Smooth muscle cell (in vitro differentiated cells): ENCODE measurements around the gene TPCN1. TPM values are rescaled to one million over a fixed set of nuclear protein-coding genes. Genes with fewer than 3 reads are reported as not detected.
A peak's percentile ranks its signal among the peaks of the same experiment; 100 is the strongest.

Experiments used
- DNase-seq: peaks from one replicate; lab custom pipeline; 2025; ENCODE audit not compliant: unreplicated experiment; lab: John Stamatoyannopoulos, UW
- H2AFZ ChIP-seq: fragments of 200-600 bp; sonication (generic); 2 replicates; pipeline ENCODE4 v1.6.0; 2016; ENCODE audit warnings: antibody characterized with exemption, low read depth, mild to moderate bottlenecking
- H3F3A ChIP-seq: fragments of 200-600 bp; sonication (generic); 2 replicates; pipeline ENCODE4 v1.6.0; 2017; ENCODE audit warnings: antibody characterized with exemption, low read depth
- H3K27ac ChIP-seq: fragments of 200-600 bp; sonication (generic); 2 replicates; pipeline ENCODE4 v1.5.1; 2016; ENCODE audit warnings: low read depth, mild to moderate bottlenecking
- H3K27me3 ChIP-seq: fragments of 200-600 bp; sonication (generic); 2 replicates; pipeline ENCODE4 v1.6.1; 2016; ENCODE audit warnings: low read depth, mild to moderate bottlenecking
- H3K36me3 ChIP-seq: fragments of 200-600 bp; sonication (generic); 2 replicates; pipeline ENCODE4 v1.5.1; 2016; ENCODE audit warnings: low read depth
- H3K4me1 ChIP-seq: fragments of 200-600 bp; sonication (generic); 2 replicates; pipeline ENCODE4 v1.5.1; 2016; ENCODE audit warnings: low read depth
- H3K4me2 ChIP-seq: fragments of 200-600 bp; sonication (generic); 2 replicates; pipeline ENCODE4 v1.6.0; 2016; ENCODE audit warnings: mild to moderate bottlenecking
- H3K4me3 ChIP-seq: fragments of 200-600 bp; sonication (generic); 2 replicates; pipeline ENCODE4 v1.5.1; 2016; ENCODE audit warnings: mild to moderate bottlenecking
- H3K79me2 ChIP-seq: fragments of 200-600 bp; sonication (generic); 2 replicates; pipeline ENCODE4 v1.6.0; 2016; ENCODE audit warnings: low read depth, mild to moderate bottlenecking
- H3K9ac ChIP-seq: fragments of 200-600 bp; sonication (generic); 2 replicates; pipeline ENCODE4 v1.6.0; 2016; ENCODE audit warnings: low read depth
- H3K9me3 ChIP-seq: fragments of 200-600 bp; sonication (generic); replicated peaks from 2 replicates; pipeline ENCODE4 v1.5.1; 2016; ENCODE audit warnings: low read depth
- H4K20me1 ChIP-seq: fragments of 200-600 bp; sonication (generic); 2 replicates; pipeline ENCODE4 v1.6.0; 2016; ENCODE audit warnings: low read depth
- WGBS: methylation state at CpG from one replicate; pipeline ENCODE4 v1.1.7; 2016; ENCODE audit warnings: low lambda C conversion rate; 5-methylcytosine and 5-hydroxymethylcytosine counted together
- polyA plus RNA-seq: library from polyadenylated mRNA; unstranded; fragments of >200 nt; fragmentation: Nextera tagmentation; extraction: Ambion mirVana; gene quantifications from 2 replicates; pipeline ENCODE4 v1.2.1, GENCODE V29; 2016
- total RNA-seq: library from RNA; depleted of rRNA; stranded (reverse); fragments of >200 nt; gene quantifications from 2 replicates; pipeline ENCODE4 v1.2.3, GENCODE V29; 2014
- TF ChIP-seq, protein P1 (sequence below): fragments of 200-600 bp; sonication (generic); IDR thresholded peaks from 2 replicates; pipeline ENCODE4 v1.5.1; 2017; ENCODE audit warnings: borderline replicate concordance, mild to moderate bottlenecking, antibody characterized with exemption; ENCODE audit not compliant: insufficient read depth, poor library complexity, severe bottlenecking

Gene TPCN1
- total and polyA plus RNA-seq, 2 experiments from 2014 or later = 12.9 to 29.2 TPM

DNA sequence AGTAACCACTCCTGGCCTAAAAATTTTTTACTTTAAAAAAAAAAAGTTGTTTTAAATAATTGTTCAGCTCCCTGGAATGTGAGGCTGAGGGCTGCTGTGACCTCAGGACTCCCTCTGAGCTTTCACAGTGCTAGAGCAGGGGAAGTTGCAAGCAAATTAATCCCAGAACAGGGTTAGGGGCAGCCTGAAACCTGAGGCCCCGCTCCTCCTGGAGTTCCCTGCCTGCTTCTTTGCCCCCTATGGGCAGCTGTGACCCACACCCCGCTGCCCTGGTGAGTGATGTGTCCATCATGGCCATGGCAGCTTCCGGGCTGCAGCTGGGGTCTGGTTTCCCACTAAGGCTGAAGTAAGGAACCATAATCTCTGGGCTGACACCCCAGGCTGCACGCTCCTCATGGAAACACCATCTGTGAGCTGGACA, 26.3 kb upstream of the TPCN1 start:
- H3K4me3 ChIP-seq = no peak overlapping the region
- H2AFZ ChIP-seq = no peak overlapping the region
- H3F3A ChIP-seq = peaks cover 14% of the 10 kb centered on the region
- no peaks in the 10 kb centered on the region for H4K20me1 ChIP-seq
- no peaks in the 10 kb centered on the region for H3K27me3 ChIP-seq
- WGBS = 45% methylated on average over 4 of the region's 4 CpGs
- H3K9ac ChIP-seq = no peak overlapping the region
- no peaks in the 10 kb centered on the region for H3K79me2 ChIP-seq
- DNase-seq = no peak
- H3K4me1 ChIP-seq = peaks cover 8% of the 10 kb centered on the region
- TF ChIP-seq, protein P1, sequence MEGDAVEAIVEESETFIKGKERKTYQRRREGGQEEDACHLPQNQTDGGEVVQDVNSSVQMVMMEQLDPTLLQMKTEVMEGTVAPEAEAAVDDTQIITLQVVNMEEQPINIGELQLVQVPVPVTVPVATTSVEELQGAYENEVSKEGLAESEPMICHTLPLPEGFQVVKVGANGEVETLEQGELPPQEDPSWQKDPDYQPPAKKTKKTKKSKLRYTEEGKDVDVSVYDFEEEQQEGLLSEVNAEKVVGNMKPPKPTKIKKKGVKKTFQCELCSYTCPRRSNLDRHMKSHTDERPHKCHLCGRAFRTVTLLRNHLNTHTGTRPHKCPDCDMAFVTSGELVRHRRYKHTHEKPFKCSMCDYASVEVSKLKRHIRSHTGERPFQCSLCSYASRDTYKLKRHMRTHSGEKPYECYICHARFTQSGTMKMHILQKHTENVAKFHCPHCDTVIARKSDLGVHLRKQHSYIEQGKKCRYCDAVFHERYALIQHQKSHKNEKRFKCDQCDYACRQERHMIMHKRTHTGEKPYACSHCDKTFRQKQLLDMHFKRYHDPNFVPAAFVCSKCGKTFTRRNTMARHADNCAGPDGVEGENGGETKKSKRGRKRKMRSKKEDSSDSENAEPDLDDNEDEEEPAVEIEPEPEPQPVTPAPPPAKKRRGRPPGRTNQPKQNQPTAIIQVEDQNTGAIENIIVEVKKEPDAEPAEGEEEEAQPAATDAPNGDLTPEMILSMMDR = no peak
- no peaks in the 10 kb centered on the region for H3K9me3 ChIP-seq
- H3K36me3 ChIP-seq = no peaks in the 10 kb centered on the region
- peak overlapping the region; percentile 43 for H3K4me2 ChIP-seq
- peak overlapping the region; percentile 77 for H3K27ac ChIP-seq

DNA sequence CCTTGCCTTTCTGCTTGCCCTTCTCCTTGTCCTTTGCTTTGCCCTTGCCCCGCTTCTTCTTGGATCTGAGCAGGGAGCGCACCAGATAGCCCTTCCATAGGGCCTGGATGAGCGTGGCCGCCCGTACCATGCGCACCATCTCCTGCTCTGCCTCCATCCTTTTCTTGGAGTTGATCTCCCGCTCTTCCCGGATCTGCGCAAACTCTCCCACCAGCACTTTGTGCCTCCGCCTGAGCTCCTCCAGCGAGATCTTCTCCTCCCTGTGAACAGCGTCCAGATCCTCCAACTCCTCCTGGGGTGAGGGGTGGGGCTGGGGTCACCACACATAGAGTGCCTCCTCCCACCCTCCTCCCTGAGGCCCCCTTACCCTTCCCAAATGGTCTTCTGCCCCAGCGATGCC, 25.7 kb upstream of the TPCN1 start:
- Histone ChIP-seq H3K79me2 (no peaks in the 10 kb centered on the region), H3K4me2 (peak overlapping the region; percentile 43), H3F3A (peaks cover 14% of the 10 kb centered on the region), H4K20me1 (no peaks in the 10 kb centered on the region), H3K4me3 (no peak overlapping the region), H3K27me3 (no peaks in the 10 kb centered on the region), H3K9me3 (no peaks in the 10 kb centered on the region), H3K36me3 (no peaks in the 10 kb centered on the region), H3K4me1 (peaks cover 8% of the 10 kb centered on the region), H2AFZ (no peak overlapping the region), H3K9ac (no peak overlapping the region), H3K27ac (peak overlapping the region; percentile 77)
- WGBS = 96% methylated on average over 13 of the region's 13 CpGs
- no peak for DNase-seq
- TF ChIP-seq, protein P1 = no peak

DNA sequence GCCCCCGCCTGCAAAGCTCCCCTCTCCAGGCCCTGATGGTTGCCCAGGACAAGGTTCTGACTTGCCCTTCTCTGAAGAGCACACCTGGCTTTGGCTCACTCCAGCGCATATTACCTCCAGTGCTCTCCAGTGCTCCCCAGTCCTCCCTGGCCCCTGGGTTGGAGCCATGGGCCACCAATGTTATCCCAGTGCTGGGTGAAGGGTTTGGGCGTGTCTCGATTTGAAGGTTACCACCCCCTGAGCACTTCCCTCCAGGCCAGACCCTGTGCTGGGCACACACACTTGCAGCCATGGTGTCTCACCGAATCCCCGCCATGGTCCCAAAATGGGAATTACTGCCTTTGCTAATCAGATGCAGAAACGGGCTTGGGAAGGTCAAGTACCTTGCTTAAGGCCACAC, 24.7 kb upstream of the TPCN1 start:
- H4K20me1 ChIP-seq = no peaks in the 10 kb centered on the region
- H3K4me1 ChIP-seq = peaks cover 8% of the 10 kb centered on the region
- TF ChIP-seq, protein P1 = no peak

DNA sequence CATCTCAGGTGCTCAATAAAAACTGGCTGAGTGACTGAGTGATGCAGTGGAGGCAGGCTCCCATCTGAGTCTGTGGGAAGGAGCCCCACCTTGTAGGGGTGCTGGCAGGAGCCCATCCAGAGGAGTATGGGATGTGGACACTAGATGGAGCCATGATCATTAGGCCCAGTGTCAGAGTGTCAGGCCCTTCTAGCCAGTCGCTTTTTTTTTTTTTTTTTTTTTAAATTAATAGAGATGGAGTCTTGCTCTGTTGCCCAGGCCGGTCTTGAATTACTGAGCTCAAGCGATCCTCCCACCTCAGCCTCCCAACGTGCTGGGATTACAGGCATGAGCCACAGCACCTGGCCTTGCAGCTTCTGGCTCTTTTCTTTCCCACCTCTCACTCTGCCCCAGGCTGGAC, 24.3 kb upstream of the TPCN1 start:
- TF ChIP-seq, protein P1 = peak; percentile 53
- Histone ChIP-seq H3K79me2 (no peaks in the 10 kb centered on the region), H3K36me3 (no peaks in the 10 kb centered on the region), H2AFZ (no peak overlapping the region), H3K27ac (no peak overlapping the region), H3K4me3 (no peak overlapping the region), H3K27me3 (no peaks in the 10 kb centered on the region), H3K9me3 (no peaks in the 10 kb centered on the region), H3K4me2 (no peak overlapping the region), H3F3A (peaks cover 13% of the 10 kb centered on the region), H3K4me1 (peaks cover 8% of the 10 kb centered on the region), H3K9ac (no peak overlapping the region), H4K20me1 (no peaks in the 10 kb centered on the region)
- DNase-seq = no peak
- WGBS = 30% methylated on average over 4 of the region's 4 CpGs

More for the DNA sequence above, 24.7 kb upstream of the TPCN1 start:
- no peak overlapping the region for H3K9ac ChIP-seq
- 85% methylated on average over 7 of the region's 7 CpGs for WGBS
- no peaks in the 10 kb centered on the region for H3K36me3 ChIP-seq
- no peak for DNase-seq
- H3K27ac ChIP-seq = no peak overlapping the region
- H3K9me3 ChIP-seq = no peaks in the 10 kb centered on the region
- no peaks in the 10 kb centered on the region for H3K27me3 ChIP-seq
- H3F3A ChIP-seq = peaks cover 14% of the 10 kb centered on the region
- H3K4me2 ChIP-seq = no peak overlapping the region
- no peak overlapping the region for H3K4me3 ChIP-seq
- H2AFZ ChIP-seq = no peak overlapping the region
- no peaks in the 10 kb centered on the region for H3K79me2 ChIP-seq
